WERI-Rb-1 (cell line): ENCODE measurements around the gene KRT84.
"Not testable (repeated sequence)": the region's sequence is repeated elsewhere in the genome, so short reads cannot be mapped to it uniquely, and the experiment has no call there.

Experiments used
- DNase-seq: peaks from one replicate; pipeline ENCODE4 v3.0.0-alpha.2; 2020
- H3K27ac ChIP-seq: fragments of 250-450 bp; sonication (Bioruptor Pico); 2 replicates; pipeline ENCODE4 v1.5.1; 2020; ENCODE audit warnings: mild to moderate bottlenecking, moderate library complexity
- H3K27me3 ChIP-seq: fragments of 250-450 bp; sonication (Bioruptor Pico); 2 replicates; pipeline ENCODE4 v1.5.1; 2021; ENCODE audit warnings: mild to moderate bottlenecking, low read depth, moderate library complexity; ENCODE audit not compliant: insufficient read depth, severe bottlenecking
- H3K36me3 ChIP-seq: fragments of 250-450 bp; sonication (Bioruptor Pico); 2 replicates; pipeline ENCODE4 v1.5.1; 2020; ENCODE audit warnings: mild to moderate bottlenecking, moderate library complexity
- H3K4me3 ChIP-seq: 2 replicates; pipeline ENCODE4 v1.5.1; 2011; ENCODE audit warnings: low read depth, mild to moderate bottlenecking, control low read depth, low read length
- H3K9me3 ChIP-seq: fragments of 250-450 bp; sonication (Bioruptor Pico); 2 replicates; pipeline ENCODE4 v1.5.1; 2021; ENCODE audit warnings: mild to moderate bottlenecking, moderate library complexity; ENCODE audit not compliant: severe bottlenecking
- CTCF ChIP-seq: IDR thresholded peaks from 2 replicates; pipeline ENCODE4 v1.5.1; 2011; ENCODE audit warnings: low read depth, mild to moderate bottlenecking, control low read depth, inconsistent platforms, low read length

Gene KRT84

DNA sequence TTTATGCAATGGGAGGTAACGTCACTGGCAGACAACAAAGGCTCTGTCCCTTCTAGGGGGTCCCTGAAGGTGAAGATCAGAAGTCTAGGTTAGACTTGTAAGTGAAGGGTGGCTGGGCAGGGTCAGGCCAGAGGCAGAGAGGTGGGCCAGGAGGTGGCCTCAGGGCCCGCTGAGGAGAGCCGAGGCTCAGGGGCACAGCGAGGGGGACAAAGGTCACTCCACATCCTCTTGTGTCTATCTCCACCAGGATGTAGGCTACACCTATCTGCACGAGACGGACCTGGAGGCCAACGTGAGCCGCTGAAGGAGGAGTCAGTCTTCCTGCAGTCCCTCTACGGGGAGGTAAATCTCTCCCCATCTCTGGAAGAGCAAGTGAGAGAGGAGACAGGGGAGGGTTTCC lies 38.4 kb downstream of the KRT84 start:
- no peak overlapping the region for H3K27ac ChIP-seq
- no peak for TF ChIP-seq CTCF
- H3K9me3 ChIP-seq = peaks cover 13% of the 10 kb centered on the region
- no peaks in the 10 kb centered on the region for H3K36me3 ChIP-seq
- DNase-seq = no peak
- H3K4me3 ChIP-seq = no peak overlapping the region
- peaks cover 8% of the 10 kb centered on the region for H3K27me3 ChIP-seq

DNA sequence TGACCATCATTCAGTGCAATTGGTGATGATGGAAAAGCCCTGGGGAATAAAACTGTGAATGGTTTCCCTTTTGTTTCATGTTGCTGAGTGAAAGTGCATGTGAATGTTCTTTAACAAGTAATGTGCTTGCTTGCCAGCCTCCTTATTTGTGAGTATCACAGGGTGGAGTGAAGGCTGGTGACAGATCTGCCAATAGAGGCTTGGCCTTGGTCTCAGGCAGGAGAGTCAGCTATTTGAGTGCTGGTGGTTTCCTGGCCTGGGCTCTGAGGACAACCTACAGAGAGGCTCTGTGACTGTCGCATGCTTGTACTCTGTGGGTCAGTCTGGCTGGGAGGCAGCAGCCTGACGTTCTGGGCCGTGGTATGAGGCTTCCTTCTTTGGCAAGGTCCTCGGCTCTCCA lies 38.9 kb downstream of the KRT84 start:
- TF ChIP-seq CTCF = no peak
- Histone ChIP-seq H3K4me3 (no peak overlapping the region), H3K9me3 (peaks cover 13% of the 10 kb centered on the region), H3K27ac (no peak overlapping the region), H3K36me3 (no peaks in the 10 kb centered on the region), H3K27me3 (peaks cover 8% of the 10 kb centered on the region)
- DNase-seq = no peak

DNA sequence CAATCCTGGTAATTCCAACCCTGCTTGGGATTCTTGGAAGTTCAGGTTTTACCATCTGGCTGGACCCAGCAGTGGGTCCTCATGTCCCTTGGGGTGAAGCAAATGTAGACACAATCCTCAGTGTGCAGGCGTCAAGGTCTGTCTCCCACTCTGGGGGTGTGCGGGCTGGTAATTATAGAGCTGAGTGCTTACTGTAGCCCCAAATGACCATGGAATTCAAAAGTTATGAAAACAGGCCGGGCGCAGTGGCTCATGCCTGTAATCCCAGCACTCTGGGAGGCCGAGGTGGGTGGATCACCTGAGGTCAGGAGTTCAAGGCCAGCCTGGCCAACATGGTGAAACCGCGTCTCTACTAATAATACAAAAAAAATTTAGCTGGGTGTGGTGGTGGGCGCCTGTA lies 40.4 kb downstream of the KRT84 start:
- DNase-seq = peak; percentile 36
- H3K36me3 ChIP-seq, H3K27ac ChIP-seq, H3K4me3 ChIP-seq, H3K27me3 ChIP-seq: not testable (repeated sequence)
- peaks cover 13% of the 10 kb centered on the region for H3K9me3 ChIP-seq

DNA sequence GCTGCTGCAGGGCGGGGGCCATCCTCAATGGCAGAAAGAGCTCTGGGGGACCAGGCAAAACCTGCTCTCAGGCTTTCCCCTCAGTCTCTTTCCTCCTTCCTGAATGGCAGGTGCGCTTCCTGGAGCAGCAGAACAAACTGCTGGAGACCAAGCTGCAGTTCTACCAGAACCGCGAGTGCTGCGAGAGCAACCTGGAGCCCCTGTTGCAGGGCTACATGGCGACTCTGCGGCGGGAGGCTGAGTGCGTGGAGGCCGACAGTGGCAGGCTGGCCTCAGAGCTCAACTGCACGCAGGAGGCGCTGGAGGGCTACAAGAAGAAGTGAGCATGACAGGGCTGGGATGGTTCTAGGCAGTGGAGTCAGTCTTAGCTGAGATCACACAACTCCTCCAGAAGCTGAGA lies 41.3 kb downstream of the KRT84 start:
- no peak for TF ChIP-seq CTCF
- no peak overlapping the region for H3K4me3 ChIP-seq
- H3K36me3 ChIP-seq = no peaks in the 10 kb centered on the region
- no peaks in the 10 kb centered on the region for H3K27me3 ChIP-seq
- peaks cover 13% of the 10 kb centered on the region for H3K9me3 ChIP-seq
- no peak for DNase-seq
- no peak overlapping the region for H3K27ac ChIP-seq

GRCh38 chr12:52343550-52343949 lies 41.9 kb downstream of the KRT84 start:
- Histone ChIP-seq H3K4me3 (no peak overlapping the region), H3K36me3 (no peaks in the 10 kb centered on the region), H3K27me3 (no peaks in the 10 kb centered on the region), H3K9me3 (peaks cover 13% of the 10 kb centered on the region), H3K27ac (no peak overlapping the region)
- DNase-seq = no peak
- TF ChIP-seq CTCF = no peak

DNA sequence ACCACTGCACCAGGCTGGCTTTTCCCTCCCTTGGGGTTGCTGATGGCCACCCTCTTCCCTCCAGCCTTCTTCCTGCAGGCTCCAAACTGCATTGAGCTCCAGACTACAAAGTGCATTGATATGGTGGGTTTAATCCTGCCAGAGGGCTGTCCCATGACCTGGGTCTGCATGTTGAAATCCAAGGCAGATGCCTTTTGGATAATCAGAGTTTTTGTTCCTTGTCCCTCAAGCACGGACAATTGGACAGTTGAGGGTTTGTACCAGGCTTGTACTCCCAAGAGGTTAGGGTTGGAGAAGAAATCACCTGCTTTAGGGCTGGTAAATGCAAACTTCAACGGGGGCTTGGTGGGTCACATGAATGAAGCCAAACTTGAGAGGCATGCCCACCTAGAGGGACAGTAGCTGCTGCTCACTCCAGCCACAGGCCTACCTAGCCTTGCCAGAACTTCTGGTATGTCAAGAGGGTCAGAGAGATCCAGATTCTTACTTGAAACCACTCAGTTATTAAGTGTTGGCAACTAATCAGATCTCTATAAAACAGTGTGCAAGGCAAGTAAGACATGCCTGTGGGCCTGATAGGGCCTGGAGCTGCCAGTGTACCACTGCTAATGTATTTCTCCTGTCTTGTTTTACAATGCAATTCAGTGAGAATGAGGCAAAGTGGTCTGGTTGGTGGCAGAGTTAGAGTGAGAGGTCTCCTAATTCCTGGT lies 42.5 kb downstream of the KRT84 start:
- no peak for TF ChIP-seq CTCF
- DNase-seq = no peak
- Histone ChIP-seq H3K27me3 (no peaks in the 10 kb centered on the region), H3K27ac (no peak overlapping the region), H3K4me3 (no peak overlapping the region), H3K36me3 (no peaks in the 10 kb centered on the region), H3K9me3 (peaks cover 13% of the 10 kb centered on the region)
